ENCODE measurements around the gene GLIS1.
"Not testable (repeated sequence)": the region's sequence is repeated elsewhere in the genome, so short reads cannot be mapped to it uniquely, and the experiment has no call there.

The GLIS1 gene

DNA sequence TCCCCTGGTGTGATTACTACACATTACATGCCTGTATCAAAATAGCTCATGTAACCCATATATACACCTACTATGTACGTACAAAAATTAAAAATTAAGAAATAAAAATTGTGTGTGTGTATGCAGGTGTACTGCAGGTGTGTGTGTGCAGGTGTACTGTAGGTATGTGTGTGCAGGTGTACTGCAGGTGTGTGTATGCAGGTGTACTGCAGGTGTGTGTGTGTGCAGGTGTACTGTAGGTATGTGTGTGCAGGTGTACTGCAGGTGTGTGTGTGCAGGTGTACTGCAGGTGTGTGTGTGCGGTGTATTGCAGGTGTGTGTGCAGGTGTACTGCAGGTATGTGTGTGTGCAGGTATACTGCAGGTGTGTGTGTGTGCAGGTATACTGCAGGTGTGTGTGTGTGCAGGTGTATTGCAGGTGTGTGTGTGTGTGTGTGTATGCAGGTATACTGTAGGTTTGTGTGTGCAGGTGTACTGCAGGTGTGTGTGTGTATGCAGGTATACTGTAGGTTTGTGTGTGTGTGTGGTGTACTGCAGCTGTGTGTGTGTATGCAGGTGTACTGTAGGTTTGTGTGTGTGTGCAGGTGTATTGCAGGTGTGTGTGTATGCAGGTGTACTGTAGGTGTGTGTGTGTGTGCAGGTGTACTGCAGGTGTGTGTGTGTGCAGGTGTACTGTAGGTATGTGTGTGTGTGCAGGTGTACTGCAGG lies 183.2 kb downstream of the GLIS1 start:
- DNase-seq, result not testable (repeated sequence)

DNA sequence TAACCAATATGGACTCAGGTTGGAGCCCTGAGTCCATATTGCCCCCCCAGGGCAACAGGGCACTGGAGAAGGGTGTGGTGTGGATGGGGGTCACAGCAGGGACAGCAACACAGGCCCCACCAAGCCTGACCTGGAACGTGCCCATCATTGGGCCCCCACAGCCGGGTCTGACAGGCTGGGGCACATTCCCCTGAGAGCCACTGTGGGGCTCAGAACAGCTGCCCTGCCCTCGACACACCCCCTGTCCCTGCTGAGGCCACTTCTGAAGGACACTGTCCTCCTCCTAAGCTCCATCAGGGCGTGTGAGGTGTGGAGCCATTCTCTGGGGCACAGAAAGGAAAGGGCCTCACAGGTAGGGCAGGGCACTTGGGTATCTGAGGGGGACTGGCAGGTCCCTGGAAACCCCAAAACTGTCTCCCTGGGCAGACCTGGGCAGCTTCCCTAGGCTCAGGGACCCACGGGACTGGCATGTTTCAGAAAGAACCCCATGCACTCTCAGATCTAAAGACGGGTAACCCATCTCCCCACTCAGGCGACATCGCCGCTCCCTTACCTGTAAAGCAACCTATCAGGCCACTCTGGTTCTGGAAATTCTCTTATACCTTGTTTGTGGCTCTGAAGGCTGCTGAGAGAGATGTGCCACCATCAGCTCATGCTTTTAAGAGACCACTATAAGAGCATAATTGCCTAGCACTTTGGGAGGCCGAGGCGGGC lies 184.2 kb downstream of the GLIS1 start:
- no peak for DNase-seq

DNA sequence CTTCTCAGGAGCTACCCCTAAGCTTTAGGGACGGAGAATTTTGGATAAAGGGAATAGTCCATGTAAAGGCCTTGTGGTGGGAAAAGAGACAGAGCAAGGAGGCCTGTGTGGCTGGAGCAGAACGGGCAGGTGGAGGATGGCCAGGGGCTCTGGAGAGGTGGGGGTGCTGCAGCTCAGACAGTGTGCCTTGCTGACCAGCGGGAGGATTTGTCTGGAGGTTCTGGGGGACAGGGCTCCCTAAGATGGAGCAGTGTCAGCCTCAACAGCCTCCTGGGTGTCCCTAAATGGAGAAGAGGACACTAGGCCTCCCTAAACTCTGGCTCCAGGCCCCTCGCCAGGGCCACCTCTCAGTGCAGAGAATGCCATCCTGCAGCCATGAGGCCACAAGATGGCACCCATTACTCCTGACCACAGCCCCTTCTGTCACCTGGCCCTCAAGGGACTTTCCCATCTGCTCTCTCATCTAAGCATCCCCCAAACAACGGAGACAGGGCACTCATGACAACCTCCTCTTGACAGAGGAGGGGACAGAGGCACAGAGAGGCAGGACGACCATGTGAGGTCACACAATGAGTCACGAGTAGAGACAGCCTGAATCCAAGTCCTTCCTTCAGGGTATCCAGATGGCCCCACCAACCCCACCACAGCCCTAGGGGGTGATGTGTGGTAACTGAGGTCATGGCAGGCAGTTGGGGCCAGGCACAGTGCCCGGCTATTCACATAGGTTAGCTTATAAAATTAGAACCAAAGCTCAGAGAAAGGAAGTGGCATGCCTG lies 185.0 kb downstream of the GLIS1 start:
- DNase-seq, result no peak

DNA sequence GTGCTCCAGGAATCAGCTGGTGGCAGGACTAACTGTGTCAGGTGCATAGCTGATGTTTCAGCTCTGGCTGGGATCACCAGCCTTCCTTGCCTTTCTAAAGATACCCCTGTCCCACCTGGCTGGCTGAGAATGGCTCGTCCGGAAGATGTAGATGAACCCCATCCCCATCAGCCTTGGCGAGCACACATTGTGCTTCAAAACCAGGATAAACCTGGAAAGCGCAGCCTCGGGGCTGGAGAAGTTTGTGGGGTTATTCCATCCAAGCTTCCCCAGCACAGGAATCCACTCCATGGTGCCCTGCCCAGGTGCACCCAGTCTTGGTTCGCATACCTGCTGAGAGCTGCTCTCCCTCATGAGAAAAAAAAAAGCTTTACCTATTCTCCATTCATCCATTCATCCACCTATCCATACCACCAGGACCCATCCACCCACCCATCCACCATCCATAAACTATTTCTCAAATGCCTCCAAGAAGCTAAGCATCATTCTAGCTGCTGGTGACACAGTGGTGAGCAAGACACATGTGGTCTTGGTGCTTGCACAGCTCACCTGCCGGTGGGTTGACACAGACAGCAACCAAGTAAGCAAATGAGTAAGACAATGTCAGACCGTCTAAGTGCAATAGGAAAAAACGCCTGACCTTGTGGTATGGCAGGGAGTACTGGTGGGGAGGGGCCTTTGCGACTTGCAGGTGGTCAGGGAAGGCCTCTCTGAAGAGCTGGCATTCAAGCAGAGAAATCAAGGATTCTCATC lies 185.8 kb downstream of the GLIS1 start:
- DNase-seq, result no peak

DNA sequence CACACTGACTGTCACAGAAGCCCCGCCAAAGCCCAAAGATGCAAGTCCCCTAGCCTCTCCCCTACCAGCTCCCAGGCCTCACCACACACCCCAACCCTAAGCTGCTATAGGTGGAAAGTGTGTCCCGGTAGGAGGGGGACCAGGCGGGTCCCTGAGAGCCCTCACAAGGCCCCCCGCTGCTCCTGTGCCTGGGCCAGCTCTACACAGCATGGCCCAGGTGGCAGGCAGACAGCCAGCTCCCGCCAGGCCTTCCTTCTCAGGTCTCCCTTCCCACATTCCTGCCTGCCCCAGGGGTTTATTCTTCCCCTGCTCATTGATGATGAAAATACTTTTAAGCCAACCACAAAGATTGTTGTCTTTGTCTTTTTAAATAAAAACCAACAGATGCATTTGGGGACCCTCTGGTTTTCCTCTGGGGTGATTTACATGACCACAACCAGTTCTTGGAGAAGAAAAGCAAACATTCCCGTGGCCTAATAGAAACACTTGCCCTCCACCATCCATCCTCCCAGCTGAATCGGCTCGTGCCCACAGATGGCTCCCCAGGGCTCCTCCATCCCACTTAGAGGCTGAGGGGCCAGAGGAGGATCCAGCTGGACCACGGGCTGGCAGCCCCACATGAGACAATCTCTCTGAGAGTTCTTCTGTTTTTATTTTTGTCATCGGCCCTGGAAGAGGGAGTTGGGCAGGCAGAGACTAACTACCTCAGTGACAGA lies 186.7 kb downstream of the GLIS1 start:
- DNase-seq, result no peak

DNA sequence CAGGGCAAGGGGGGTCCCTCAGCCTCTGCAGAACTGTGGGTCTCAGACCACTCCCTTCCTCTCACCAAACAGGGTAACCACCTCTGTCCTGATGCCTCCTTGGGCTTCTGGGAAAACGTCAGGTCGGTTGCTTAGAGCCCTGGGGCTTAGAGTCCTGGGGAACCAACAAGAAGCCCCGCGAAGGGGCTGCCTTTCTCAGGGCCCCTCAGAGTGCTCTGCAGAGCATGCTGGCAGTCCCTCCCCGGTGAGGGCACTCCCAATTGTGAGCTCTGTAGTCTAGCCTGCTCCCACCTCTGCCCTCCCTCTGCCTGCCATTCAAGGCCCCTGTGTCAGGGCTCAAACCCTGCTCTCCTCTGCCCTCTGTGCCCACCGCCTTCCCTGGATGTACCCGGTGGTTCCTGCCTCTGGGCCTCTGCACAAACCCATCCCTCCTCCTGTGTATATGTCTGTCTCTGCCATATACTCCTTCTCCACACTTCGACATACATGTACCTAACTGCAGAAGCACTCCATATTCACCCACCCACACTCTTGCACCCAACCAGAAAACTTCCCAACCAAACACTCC lies 187.5 kb downstream of the GLIS1 start:
- no peak for DNase-seq

DNA sequence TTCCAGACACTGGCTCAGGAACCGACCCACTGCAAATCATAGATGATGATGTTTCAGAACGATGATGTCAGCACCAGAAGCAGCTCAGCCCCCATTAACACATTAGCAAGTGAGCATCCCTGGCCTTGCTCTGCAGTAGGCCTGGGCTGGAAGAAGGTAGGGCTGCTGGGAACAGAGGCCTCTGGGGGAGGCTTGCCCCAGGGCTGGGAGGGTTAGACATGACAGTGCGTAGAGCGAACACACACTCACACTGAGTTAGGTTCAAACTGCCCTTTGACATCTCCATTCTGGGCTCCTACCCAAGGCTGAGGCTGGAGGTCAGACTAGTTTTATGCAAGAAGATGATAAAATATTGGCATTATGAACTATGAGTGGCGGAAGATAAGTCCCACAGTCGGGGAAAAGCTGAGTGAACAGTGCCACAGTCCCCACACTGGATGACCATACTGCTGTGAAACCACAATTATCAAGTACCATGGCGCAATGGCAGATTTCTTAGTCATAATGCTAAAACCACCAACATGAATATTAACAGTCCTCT lies 188.7 kb downstream of the GLIS1 start:
- no peak for DNase-seq

DNA sequence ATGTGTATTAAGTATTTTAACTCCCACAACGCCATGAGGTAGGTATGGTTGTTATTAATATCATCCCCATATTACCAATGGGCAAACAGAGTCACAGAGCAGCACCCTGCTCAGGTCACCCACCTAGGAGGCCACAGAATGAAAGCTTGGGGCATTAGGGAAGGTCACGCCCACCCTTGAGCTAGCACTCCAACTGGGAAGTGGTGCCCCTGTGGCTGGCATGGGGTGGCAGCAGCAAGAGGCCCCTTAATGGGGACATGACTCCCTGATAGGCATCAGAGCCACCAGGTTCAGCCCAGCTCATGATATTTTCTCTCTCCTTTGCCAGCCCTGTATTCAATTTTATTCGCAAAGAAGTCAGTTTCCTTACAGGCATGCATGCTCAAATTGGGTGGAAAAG lies 189.2 kb downstream of the GLIS1 start:
- no peak for DNase-seq

DNA sequence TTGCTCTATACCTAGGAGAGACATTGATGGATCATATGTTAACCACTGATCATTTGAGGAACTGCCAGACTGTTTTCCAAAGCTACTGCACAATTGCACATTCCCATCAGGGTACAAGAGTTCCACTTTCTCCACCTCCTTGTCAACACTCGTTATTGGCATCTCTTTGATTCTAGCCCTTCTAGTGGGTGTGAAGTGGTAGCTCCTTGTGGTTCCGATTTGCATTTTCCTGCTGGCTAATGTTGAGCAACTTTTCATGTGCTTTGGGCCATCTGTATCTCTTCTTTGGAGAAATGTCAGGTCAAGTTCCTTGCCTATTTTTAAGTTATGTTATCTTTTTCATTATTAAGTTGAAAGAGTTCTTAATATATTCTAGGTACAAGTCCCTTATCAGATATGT lies 189.7 kb downstream of the GLIS1 start:
- DNase-seq, result no peak

DNA sequence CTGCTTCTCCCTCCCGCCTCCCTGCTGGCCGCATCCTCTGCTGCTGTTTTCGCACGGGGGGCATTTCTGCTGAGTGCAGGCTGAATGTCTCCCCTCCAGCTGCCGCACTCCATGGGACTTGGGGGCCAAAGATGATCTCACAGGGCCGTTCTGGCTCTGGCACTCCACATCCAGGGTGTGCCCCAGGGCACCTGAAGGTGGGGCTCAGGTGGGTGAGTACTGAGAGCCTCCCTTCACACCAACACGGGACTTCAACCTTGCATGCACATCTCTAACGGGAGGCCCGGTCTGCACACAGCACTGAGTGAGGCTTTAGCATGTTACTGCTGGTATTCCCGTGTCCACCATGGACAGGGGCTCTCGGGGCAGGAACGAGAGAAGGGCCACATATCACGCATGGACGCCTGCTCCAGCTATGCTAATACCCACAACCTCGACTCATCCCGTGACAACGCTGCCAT lies 190.9 kb downstream of the GLIS1 start:
- no peak for DNase-seq

DNA sequence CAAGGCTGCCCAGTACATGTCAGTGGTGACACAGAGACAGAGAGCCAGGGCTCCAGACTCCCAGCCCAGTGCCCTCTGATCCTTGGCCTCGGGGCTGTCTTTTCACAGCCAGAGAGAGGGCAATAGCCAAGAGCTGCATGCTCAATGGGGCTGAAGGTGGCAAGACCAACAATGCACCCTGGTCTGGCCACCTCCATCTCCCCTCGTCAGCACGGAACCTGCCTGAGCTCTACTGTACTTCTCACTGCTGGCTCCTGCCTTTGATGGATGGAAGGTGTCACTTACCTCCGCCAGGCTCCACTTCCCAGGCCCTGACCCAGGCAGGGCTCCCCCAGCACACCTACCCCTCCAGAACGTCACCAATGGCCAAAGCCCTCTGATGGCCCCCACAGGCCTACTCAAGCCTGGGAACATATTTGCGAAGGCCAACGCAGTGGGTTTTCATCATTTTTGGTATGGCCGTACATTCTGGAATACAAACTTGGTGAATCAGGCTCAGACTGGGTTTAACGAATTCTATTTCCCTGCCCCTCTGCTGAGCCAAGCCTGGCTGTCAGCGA lies 191.7 kb downstream of the GLIS1 start:
- no peak for DNase-seq

DNA sequence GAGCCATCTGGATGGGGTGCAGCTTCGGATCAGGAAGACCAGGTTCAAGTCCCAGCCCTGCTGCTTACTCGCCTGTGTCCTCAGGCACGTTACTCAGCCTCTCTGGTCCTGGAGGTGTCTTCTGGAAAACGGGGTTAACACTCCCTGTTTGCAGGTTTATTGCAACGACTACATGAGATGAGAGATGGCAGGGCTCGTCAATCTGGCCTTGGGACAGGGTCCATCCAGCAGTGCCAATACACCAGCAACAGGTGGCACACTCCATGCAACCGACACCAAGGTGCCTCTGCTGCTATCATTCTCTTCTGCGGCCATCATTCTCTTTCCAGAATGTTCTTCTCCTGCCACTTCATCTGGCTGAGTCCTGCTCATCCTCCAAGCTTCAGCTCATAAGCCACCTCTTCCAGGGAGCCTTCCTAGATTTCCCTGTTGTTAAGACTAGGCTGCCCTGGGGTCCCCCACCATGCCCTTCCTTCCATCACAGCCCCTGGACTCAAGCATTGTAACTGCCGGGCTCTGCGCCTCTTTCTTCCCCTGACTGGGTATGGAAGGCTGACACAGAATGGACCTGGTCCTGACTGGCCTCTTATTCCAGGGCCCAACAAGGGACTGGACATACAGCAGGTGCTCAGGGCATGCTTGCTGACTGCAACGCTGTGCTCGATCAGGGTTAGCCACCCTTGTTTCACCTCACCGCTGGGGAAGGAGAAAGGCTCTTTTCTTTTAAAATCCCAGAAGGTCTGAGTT lies 192.4 kb downstream of the GLIS1 start:
- DNase-seq, result no peak

DNA sequence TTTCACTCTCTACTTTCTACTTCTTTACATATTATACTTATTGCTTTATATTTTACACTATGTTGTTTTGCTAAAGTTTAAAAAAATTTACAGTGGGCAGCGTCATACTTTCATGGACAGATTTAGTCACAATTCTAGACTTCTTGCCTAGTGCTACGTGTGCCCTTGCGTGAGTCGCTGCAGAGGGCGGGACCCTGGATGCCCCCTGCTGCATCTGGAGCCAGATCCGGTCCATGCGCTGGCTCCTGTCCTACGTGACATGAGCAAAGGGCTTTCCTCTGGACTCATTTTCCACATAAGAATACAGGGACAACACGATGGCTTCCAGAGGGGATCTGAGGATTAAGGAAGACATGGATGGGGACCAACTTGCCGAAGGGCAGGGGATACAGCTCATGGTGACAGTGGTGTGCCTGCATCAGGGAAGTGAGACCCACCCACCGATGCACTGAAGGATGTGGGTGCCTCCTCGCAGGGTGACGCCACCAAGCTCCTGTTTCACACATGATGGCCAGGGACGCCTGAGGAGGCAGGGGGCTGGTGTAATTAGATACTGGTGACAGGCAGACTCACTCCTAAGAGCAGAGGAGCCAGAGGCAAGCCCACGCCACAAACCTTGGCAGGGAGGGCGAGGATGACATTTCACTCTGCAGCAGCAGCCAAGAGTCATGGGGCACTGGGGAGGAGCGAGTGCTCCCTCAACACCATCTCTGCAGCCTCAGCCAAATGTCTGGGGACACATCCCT lies 193.1 kb downstream of the GLIS1 start:
- DNase-seq, result no peak

DNA sequence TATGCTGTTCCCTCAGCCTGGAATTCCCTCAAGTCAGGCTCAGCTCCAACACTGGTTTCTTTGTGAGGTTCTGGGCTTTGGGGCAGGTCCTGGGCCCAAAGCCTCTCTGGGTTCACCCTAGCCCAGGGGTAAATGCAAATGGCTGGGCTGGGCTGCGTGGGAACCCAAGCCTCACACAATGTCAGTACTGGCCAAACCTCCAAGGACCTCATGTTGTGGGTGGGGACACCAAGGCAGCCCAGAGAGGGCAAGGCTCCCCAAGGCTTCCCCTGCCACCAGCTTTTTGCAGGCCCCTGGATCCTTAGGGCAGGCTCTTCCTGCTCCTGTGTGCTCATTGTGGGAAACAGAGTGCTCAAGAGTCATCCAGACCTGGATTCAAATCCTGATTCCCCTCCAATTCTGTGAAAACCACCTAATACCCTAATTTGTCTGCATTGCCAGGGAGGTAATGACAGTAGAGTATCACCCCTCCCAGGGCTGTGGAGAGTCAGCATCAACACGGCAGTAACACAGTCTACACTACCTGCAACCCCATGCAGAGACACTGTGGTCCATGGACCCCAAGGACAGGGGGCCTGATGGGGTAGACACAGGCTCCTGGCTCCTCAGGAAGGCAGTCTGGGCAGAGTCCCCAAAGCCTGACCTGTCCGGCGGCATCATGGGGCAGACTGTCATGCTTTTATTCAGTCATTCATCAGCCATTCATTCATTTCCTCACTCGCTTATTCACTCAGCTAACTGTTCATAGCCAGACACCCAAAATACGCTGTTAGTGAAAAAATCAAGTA lies 194.0 kb downstream of the GLIS1 start:
- no peak for DNase-seq

DNA sequence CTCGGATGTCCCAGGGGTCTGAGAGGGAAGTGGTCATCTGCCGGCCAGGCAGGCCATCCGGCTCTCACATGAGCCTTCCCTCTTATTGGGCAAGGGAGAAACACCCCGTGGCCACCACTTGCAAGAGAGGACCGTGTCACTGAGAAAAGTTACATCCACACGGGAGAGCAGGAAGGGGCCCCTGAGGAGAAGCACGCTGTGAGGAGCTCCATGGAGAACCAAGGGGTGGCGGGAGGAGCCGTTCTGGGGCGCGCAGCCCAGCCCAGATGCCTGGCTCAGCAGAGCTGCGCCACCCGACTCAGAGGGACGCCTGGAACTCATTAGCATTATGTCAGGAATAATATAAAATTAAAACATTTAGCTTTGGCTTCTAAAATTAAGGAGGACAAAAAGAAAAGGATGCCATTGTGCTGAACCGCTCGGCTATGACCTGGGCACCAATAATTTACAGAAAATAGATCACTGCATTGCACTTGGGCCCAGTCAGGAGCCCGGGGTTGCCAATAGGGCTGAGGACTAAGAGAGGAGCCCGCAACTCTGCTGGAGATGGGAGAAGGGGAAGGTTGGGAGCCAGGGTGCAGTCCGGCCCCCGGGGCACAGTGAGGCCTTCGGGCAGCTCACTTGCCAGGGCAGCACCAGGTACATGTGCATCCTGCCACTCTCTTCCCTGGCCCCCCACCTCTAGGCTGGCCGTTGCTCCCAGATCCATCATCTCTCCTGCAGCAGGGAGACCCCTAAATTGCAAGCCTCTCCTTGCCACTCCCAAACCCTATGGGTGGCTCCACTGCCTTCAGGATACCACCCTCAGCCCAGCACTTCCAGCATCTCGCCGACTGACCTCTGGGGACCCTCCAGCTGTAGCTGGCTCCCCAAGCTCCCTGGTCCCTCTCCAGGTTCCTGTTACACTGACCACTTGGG lies 194.9 kb downstream of the GLIS1 start:
- no peak for DNase-seq

DNA sequence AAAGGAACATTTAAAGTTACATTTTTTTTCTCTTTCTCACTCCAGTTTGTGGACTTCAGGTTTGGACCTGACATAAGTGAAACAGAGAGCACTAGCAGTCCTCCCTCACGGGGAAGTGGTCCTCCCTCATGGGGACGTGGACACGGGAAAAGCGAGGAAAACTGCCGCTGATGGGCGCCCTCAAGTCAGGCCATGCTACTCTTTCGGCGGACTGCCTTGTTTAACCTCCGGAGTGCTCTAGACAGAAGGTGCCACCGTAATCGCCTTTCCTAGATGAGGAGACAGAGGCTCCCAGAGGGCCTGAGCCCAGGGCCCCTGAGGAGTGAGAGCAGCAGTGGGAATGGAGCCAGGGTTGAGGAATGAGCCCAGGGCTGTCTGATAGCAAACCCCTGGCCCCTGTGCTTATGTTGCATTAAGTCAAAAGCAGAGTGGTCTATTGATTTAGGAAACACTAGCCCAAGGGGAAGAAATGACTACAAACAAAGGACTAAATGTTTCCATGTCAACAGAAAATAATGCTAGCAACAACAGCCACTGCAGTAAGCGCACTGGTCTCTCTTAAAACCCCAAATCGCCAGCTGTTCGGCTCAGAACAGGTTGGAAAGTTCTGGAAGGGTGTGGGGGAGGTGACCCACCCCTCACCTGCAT lies 195.7 kb downstream of the GLIS1 start:
- no peak for DNase-seq

DNA sequence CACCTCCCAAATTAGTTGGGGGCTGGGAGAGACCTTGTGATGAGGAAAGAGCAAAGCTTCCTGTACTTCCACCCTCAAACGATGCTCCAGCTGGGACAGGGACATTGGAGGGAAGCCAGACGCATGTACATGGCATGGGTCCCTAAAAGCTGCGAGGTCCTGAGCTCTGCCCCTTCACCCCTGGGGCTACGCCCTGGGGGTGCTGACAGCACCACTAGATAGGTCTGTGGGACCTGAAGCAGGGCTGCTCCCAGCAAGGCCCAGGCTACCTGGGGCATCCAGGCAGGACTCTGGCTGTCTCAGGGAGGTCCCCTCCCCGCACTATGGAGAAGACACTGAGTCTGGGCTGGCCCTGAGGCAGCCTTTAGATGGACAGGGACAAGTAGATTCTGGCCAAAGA lies 196.4 kb downstream of the GLIS1 start:
- DNase-seq, result no peak

Measured in bone marrow (tissue), 2 donors.